ENCODE measurements around the gene CORO2B.

GRCh38 chr15:68566377-68566954 lies 12.3 kb upstream of the CORO2B start:
- TF ChIP-seq, protein P1, sequence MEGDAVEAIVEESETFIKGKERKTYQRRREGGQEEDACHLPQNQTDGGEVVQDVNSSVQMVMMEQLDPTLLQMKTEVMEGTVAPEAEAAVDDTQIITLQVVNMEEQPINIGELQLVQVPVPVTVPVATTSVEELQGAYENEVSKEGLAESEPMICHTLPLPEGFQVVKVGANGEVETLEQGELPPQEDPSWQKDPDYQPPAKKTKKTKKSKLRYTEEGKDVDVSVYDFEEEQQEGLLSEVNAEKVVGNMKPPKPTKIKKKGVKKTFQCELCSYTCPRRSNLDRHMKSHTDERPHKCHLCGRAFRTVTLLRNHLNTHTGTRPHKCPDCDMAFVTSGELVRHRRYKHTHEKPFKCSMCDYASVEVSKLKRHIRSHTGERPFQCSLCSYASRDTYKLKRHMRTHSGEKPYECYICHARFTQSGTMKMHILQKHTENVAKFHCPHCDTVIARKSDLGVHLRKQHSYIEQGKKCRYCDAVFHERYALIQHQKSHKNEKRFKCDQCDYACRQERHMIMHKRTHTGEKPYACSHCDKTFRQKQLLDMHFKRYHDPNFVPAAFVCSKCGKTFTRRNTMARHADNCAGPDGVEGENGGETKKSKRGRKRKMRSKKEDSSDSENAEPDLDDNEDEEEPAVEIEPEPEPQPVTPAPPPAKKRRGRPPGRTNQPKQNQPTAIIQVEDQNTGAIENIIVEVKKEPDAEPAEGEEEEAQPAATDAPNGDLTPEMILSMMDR (IDR thresholded peaks at IDR 0.05) = no peak
- no peak for TF ChIP-seq POLR2A (IDR thresholded peaks at IDR 0.05)
